Hepatocyte (in vitro differentiated cells): ENCODE measurements around the gene TP53I3.

Experiments
- CTCF ChIP-seq: fragments of 200-600 bp; sonication (generic); IDR thresholded peaks from 2 replicates; pipeline ENCODE4 v1.5.1; 2016; ENCODE audit warnings: antibody characterized with exemption, mild to moderate bottlenecking; ENCODE audit not compliant: poor library complexity
- EZH2 ChIP-seq: fragments of 200-600 bp; sonication (generic); IDR thresholded peaks from 2 replicates; pipeline ENCODE4 v1.6.1; 2016; ENCODE audit warnings: antibody characterized with exemption, mild to moderate bottlenecking, borderline replicate concordance
- EZH2phosphoT487 ChIP-seq: fragments of 200-600 bp; sonication (generic); IDR thresholded peaks from one replicate; pipeline ENCODE4 v1.6.1; 2018; ENCODE audit warnings: antibody characterized with exemption, mild to moderate bottlenecking, low read depth, moderate library complexity; ENCODE audit not compliant: unreplicated experiment, severe bottlenecking

- TF ChIP-seq CTCF: no peak
- TF ChIP-seq EZH2: no peak
- no peak for TF ChIP-seq EZH2phosphoT487
Measured at GRCh38 chr2:24105816-24106215, 21.2 kb upstream of the TP53I3 start.
